MG63 (cell line): ENCODE results near the gene RPL21. TPM values are rescaled to one million over a fixed set of nuclear protein-coding genes. Genes with fewer than 3 reads are reported as not detected.

Source experiments
- DNase-seq: peaks from one replicate; pipeline ENCODE4 v3.0.0-alpha.2; 2020
- H3K27me3 ChIP-seq: fragments of 250-450 bp; sonication (Bioruptor Pico); 2 replicates; pipeline ENCODE4 v1.5.1; 2020; ENCODE audit warnings: mild to moderate bottlenecking, moderate library complexity
- H3K36me3 ChIP-seq: fragments of 250-450 bp; sonication (Bioruptor Pico); 2 replicates; pipeline ENCODE4 v1.5.1; 2020; ENCODE audit warnings: mild to moderate bottlenecking, moderate library complexity
- H3K4me3 ChIP-seq: fragments of 250-450 bp; sonication (Bioruptor Pico); 2 replicates; pipeline ENCODE4 v1.5.1; 2020; ENCODE audit warnings: mild to moderate bottlenecking, moderate library complexity
- H3K9me3 ChIP-seq: fragments of 250-450 bp; sonication (Bioruptor Pico); 2 replicates; pipeline ENCODE4 v1.5.1; 2020; ENCODE audit warnings: mild to moderate bottlenecking, moderate library complexity
- total RNA-seq: library from RNA; depleted of rRNA; stranded (reverse); fragments of >200 nt; shearing (Covaris generic); gene quantifications from 2 replicates; pipeline ENCODE4 v1.2.3, GENCODE V29; 2014; ENCODE audit warnings: low replicate concordance

Gene RPL21
- total RNA-seq, 1 experiment from 2014 or later: 1,701 TPM

- Histone ChIP-seq H3K36me3 (no peaks in the 10 kb centered on the region), H3K4me3 (no peak overlapping the region), H3K9me3 (no peaks in the 10 kb centered on the region), H3K27me3 (no peaks in the 10 kb centered on the region)
- no peak for DNase-seq
These were observed 5.7 kb upstream of the RPL21 start for GRCh38 chr13:27245610-27246009.

DNA sequence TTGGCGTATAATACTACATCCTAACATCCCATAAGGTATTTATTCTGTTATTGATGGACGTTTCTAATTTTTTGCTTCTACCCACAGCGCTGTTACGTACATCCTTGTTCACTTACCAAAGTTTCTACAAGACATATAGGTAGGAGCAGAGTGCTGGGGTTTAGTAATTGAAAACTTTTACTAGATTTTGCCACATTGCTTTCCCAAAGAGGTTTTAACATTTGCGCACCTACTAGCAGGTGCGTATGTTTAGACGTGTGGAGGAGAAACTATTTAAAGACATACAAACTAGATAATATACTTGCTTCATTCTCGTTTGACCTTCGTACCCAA, 559 bp upstream of the RPL21 start:
- no peak for DNase-seq
- Histone ChIP-seq H3K9me3 (no peaks in the 10 kb centered on the region), H3K27me3 (no peaks in the 10 kb centered on the region)

GRCh38 chr13:27252467-27252866, 1.1 kb downstream of the RPL21 start:
- H3K27me3 ChIP-seq: no peaks in the 10 kb centered on the region
- H3K4me3 ChIP-seq: peak overlapping the region; percentile 92
- H3K36me3 ChIP-seq: peaks cover 59% of the 10 kb centered on the region
- H3K9me3 ChIP-seq: no peaks in the 10 kb centered on the region
- no peak for DNase-seq

More for the DNA sequence above, 559 bp upstream of the RPL21 start:
- H3K36me3 ChIP-seq: peaks cover 43% of the 10 kb centered on the region
- H3K4me3 ChIP-seq: peak overlapping the region; percentile 92

GRCh38 chr13:27257233-27257568, 5.8 kb downstream of the RPL21 start:
- H3K36me3 ChIP-seq: peaks cover 88% of the 10 kb centered on the region
- H3K27me3 ChIP-seq: no peaks in the 10 kb centered on the region
- DNase-seq: no peak
- H3K9me3 ChIP-seq: no peaks in the 10 kb centered on the region
- no peak overlapping the region for H3K4me3 ChIP-seq

DNA sequence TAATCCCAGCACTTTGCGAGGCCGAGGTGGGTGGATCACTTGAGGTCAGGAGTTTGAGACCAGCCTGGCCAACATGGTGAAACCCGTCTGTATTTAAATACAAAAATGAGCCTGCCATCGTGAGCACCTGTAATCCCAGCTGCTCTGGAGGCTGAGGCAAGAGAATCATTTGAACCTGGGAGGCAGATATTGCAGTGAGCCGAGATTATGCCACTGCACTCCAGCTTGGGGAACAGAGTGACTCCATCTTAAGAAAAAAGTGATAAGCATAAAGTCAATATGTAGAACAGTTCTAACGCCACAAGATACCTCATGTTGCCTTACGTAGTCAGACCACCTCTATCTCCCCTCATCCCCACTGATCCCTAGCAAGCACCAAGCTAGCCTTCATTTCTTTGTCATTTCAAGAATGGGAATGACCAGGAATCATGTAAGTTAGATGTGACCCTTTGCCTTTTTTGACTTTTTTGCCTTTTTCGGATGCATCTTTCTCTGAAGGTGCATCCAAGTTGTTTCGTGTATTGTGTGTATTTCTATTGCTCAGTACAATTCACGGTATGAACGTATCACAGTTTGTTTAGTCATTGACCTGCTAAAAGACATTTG, 6.4 kb downstream of the RPL21 start:
- Histone ChIP-seq H3K27me3 (no peaks in the 10 kb centered on the region), H3K9me3 (no peaks in the 10 kb centered on the region), H3K4me3 (no peak overlapping the region), H3K36me3 (peaks cover 87% of the 10 kb centered on the region)
- no peak for DNase-seq

- DNase-seq: no peak
- peaks cover 78% of the 10 kb centered on the region for H3K36me3 ChIP-seq
These were observed 7.5 kb downstream of the RPL21 start for GRCh38 chr13:27258637-27259386.

GRCh38 chr13:27259831-27260230, 8.5 kb downstream of the RPL21 start:
- Histone ChIP-seq H3K9me3 (no peaks in the 10 kb centered on the region), H3K36me3 (peaks cover 72% of the 10 kb centered on the region), H3K27me3 (no peaks in the 10 kb centered on the region), H3K4me3 (no peak overlapping the region)
- no peak for DNase-seq

More at GRCh38 chr13:27258637-27259386, 7.5 kb downstream of the RPL21 start:
- H3K4me3 ChIP-seq: no peak overlapping the region
- H3K27me3 ChIP-seq: no peaks in the 10 kb centered on the region
- H3K9me3 ChIP-seq: no peaks in the 10 kb centered on the region

- H3K4me3 ChIP-seq: no peak overlapping the region
- DNase-seq: no peak
- no peaks in the 10 kb centered on the region for H3K27me3 ChIP-seq
- H3K9me3 ChIP-seq: no peaks in the 10 kb centered on the region
- peaks cover 56% of the 10 kb centered on the region for H3K36me3 ChIP-seq
These were observed 10.0 kb downstream of the RPL21 start for GRCh38 chr13:27261396-27261795.

DNA sequence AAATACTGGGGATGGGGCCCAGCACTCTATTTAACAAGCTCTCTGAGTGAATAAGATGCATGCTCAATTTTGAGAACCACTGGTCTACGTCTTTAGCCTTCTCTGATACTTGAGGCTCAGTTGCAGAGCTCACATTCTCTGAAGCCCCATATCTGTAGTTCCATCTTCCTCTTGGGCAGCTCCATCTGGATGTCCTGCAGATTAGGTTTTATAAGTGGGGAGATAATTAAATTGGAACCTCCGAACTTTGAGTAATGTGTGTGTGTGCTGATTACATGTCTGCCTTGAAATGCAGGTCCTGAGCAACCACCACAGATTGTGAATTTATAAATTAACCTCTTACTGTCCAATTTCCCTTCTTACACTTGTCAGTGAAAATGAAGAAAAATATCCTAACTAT, 12.1 kb downstream of the RPL21 start:
- H3K9me3 ChIP-seq: no peaks in the 10 kb centered on the region
- H3K36me3 ChIP-seq: peaks cover 38% of the 10 kb centered on the region
- no peak for DNase-seq
- H3K4me3 ChIP-seq: no peak overlapping the region
- no peaks in the 10 kb centered on the region for H3K27me3 ChIP-seq

DNA sequence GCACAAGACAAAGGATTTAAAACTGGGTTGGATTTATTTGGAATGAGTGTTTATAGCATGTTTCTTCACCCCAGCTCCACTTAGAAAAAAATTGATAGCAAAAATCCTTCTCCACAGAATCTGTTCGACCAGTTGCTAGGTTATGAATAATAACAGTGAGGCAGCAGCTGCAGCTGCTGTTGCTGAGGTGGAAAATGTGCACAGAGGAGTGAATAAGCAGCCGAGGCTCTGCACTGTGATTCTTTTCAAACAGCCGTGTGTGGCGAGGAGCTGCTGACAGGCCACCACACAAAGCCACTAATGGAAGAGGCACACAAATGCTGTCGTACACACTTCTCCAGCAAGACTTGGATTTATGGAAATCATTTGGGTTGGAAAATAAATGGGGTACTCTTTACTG, 12.8 kb downstream of the RPL21 start:
- H3K4me3 ChIP-seq: no peak overlapping the region
- H3K36me3 ChIP-seq: peaks cover 30% of the 10 kb centered on the region
- DNase-seq: no peak
- H3K27me3 ChIP-seq: no peaks in the 10 kb centered on the region
- H3K9me3 ChIP-seq: no peaks in the 10 kb centered on the region

DNA sequence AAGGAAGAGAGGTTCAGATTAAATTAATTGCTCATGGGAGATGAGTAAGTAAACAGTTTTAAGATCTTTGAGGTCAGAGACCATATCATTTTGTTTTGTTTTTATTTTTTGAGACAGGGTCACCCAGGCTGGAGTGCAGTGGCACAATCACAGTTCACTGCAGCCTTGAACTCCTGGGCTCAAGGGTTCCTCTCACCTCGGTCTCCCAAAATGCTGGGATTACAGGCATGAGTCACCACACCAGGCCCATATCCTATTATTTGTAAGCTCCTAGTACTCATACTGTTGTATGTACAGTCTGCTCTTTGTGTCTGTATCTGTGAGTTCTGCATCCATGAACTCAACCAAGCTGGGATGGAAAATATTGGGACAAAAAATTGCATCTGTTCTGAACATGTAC, 13.3 kb downstream of the RPL21 start:
- DNase-seq: no peak

GRCh38 chr13:27266917-27267316, 15.6 kb downstream of the RPL21 start:
- Histone ChIP-seq H3K27me3 (no peaks in the 10 kb centered on the region), H3K36me3 (peaks cover 11% of the 10 kb centered on the region), H3K9me3 (no peaks in the 10 kb centered on the region), H3K4me3 (no peak overlapping the region)
- no peak for DNase-seq

More for the DNA sequence above, 13.3 kb downstream of the RPL21 start:
- Histone ChIP-seq H3K9me3 (no peaks in the 10 kb centered on the region), H3K27me3 (no peaks in the 10 kb centered on the region), H3K4me3 (no peak overlapping the region), H3K36me3 (peaks cover 27% of the 10 kb centered on the region)

DNA sequence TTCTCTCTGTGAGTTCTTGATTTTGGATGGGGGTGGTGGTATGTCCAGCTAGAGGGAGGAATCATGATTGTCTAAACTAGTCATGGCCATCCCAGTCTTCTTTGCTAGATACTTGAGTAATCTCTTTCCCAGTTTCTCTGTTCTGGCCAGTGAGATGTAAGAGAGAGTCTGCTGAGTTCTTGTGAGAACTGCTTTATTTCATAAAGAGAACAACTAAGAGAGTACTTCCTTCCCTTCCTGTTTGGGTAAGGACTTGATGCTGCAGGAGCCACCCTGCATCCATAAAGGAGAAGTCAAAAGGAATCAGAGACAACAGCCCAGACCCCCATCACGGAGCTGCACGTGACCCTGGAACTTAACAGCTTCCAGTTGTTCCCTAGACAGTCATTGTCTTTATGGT, 16.2 kb downstream of the RPL21 start:
- Histone ChIP-seq H3K27me3 (no peaks in the 10 kb centered on the region), H3K36me3 (peaks cover 8% of the 10 kb centered on the region), H3K4me3 (no peak overlapping the region), H3K9me3 (no peaks in the 10 kb centered on the region)
- no peak for DNase-seq

DNA sequence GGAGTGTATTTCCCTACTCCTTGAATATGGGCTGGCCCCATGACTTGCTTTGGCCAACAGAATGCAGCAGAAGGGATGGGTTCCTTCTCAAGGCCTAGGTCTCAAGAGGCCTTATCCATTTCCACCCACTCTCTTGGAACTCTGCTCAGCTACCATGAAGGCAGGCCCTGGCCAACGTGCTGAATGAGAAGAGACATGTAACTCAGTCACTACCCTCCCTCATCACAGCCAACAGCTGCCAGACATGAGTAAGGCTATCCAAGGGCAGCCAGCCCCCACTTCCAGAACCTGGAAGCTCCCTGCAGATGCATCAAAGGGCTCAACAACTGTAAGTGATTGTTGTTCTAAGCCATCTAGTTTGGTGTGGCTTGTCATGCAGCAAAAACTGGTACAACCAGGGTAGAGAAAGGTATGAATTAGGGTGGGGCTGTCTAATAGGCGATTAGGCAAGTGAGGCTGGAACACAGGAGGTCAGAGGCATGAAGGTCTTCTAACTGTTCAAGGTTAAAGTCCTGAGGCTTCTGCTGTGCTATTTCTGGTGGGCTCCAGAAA, 17.8 kb downstream of the RPL21 start:
- H3K9me3 ChIP-seq: no peaks in the 10 kb centered on the region
- no peaks in the 10 kb centered on the region for H3K27me3 ChIP-seq
- DNase-seq: peak; percentile 54
- no peak overlapping the region for H3K4me3 ChIP-seq
- H3K36me3 ChIP-seq: peaks cover 12% of the 10 kb centered on the region

GRCh38 chr13:27270594-27271520, 19.5 kb downstream of the RPL21 start, which contains the start of gene RASL11A:
TSS of gene RASL11A (plus strand) at chr13:27270830. CDS start at chr13:27270945, 115 bp downstream.
- DNase-seq: peak; percentile 87
- Histone ChIP-seq H3K4me3 (peak within 1 kb of the TSS; percentile 62), H3K27me3 (no peaks in the 10 kb centered on the region)

GRCh38 chr13:27271570-27272096, 20.3 kb downstream of the RPL21 start:
- Histone ChIP-seq H3K27me3 (no peaks in the 10 kb centered on the region), H3K36me3 (peaks cover 12% of the 10 kb centered on the region), H3K9me3 (no peaks in the 10 kb centered on the region), H3K4me3 (peak overlapping the region; percentile 62)
- no peak for DNase-seq

More at GRCh38 chr13:27270594-27271520, 19.5 kb downstream of the RPL21 start, which contains the start of gene RASL11A:
- peaks cover 12% of the 10 kb centered on the region for H3K36me3 ChIP-seq
- no peaks in the 10 kb centered on the region for H3K9me3 ChIP-seq
